Naive thymus-derived CD8-positive, alpha-beta T cell (primary cell): ENCODE results near the gene SORCS2. TPM values are rescaled to one million over a fixed set of nuclear protein-coding genes. Genes with fewer than 3 reads are reported as not detected.

Experiments
- ATAC-seq, 2 donors: fragments of 150-1000 bp; cut with Tn5 transposase in 1 of 2; sonication (Bioruptor Pico), chemical (Tn5 transposase) in 1 of 2; 1 replicate in 1 of 2; 2 replicates in 1 of 2; pipeline ENCODE4 v1.10.0; 2021; ENCODE audit warnings: mild to moderate bottlenecking in 2 of 2, moderate library complexity in 2 of 2
- POLR2A ChIA-PET: fragments of 350-600 bp; sonication (Branson Sonifier 250); formaldehyde crosslinking; loops from one replicate; lab custom pipeline; 2021; ENCODE audit warnings: antibody characterized with exemption; lab: Charles Lee
- DNase-seq, 10 donors: peaks; one replicate each; pipeline versions ENCODE4 v3.0.0 to v3.0.0-alpha.2; 2020 to 2022
- H3K27ac Mint-ChIP-seq, 10 donors: one replicate each; pipeline ENCODE4 v1.8.0; 2020 to 2022; ENCODE audit warnings: mild to moderate bottlenecking in 10 of 10, mixed read lengths in 10 of 10, moderate library complexity in 4 of 10, inconsistent platforms in 1 of 10
- H3K27me3 Mint-ChIP-seq, 5 donors: one replicate each; pipeline ENCODE4 v1.8.0; 2021 to 2022; ENCODE audit warnings: mixed read lengths in 5 of 5
- H3K36me3 Mint-ChIP-seq, 3 donors: one replicate each; pipeline ENCODE4 v1.8.0; 2020 to 2022; ENCODE audit warnings: mixed read lengths in 3 of 3, mild to moderate bottlenecking in 2 of 3, inconsistent platforms in 1 of 3
- H3K4me1 Mint-ChIP-seq, 4 donors: one replicate each; pipeline ENCODE4 v1.8.0; 2021 to 2022; ENCODE audit warnings: mixed read lengths in 4 of 4
- H3K4me3 Mint-ChIP-seq, 10 donors: one replicate each; pipeline ENCODE4 v1.8.0; 2020 to 2022; ENCODE audit warnings: mild to moderate bottlenecking in 10 of 10, mixed read lengths in 10 of 10, moderate library complexity in 6 of 10, inconsistent platforms in 1 of 10
- H3K9me3 Mint-ChIP-seq, 9 donors: one replicate each; pipeline ENCODE4 v1.8.0; 2020 to 2022; ENCODE audit warnings: mixed read lengths in 9 of 9, mild to moderate bottlenecking in 3 of 9, inconsistent platforms in 1 of 9, moderate library complexity in 1 of 9
- polyA plus RNA-seq, 3 donors: library from polyadenylated mRNA; unstranded; fragments of 300-500 nt; fragmentation: Illumina TruSeq; gene quantifications; one replicate each; pipeline ENCODE4 v1.2.3, GENCODE V29; 2021
- total RNA-seq, 8 experiments: library from RNA in 2 of 8; stranded (reverse) in 2 of 8; gene quantifications; one replicate each; pipeline ENCODE4 v1.2.3 and lab custom pipeline; 2021 to 2026

Gene SORCS2
- total and polyA plus RNA-seq, 5 experiments from 2014 or later: not detected

DNA sequence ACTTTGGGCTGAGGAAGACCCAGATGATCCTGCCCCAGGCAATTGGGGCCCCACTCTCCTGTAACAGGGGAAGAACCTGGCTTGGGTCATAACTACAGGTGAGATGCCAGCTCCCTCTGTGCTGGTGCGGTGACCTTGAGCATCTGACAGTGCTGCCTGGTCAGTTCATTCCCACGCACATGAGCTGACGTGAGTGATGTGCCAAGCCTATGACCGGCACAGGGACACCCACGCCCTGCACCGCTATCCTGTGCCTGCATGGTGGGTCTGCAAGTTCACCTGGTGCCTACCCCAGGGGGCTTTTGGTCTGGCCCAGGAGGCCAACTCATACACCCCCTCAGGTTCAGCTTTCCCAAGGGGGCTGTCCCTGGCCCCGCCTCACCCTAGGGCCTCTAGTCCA lies 366.1 kb downstream of the SORCS2 start:
- POLR2A ChIA-PET: no interaction called here
- no peak overlapping the region for H3K27ac Mint-ChIP-seq
- peaks cover 0 to 14% (median 2%) of the 10 kb centered on the region in 5 donors for H3K27me3 Mint-ChIP-seq
- H3K4me3 Mint-ChIP-seq: no peak overlapping the region
- peaks cover 0 to 10% (median 5%) of the 10 kb centered on the region in 3 donors for H3K36me3 Mint-ChIP-seq
- ATAC-seq (no peak), DNase-seq (no peak)
- no peaks in the 10 kb centered on the region for H3K4me1 Mint-ChIP-seq
- peaks cover 4 to 37% (median 23%) of the 10 kb centered on the region in 9 donors for H3K9me3 Mint-ChIP-seq

DNA sequence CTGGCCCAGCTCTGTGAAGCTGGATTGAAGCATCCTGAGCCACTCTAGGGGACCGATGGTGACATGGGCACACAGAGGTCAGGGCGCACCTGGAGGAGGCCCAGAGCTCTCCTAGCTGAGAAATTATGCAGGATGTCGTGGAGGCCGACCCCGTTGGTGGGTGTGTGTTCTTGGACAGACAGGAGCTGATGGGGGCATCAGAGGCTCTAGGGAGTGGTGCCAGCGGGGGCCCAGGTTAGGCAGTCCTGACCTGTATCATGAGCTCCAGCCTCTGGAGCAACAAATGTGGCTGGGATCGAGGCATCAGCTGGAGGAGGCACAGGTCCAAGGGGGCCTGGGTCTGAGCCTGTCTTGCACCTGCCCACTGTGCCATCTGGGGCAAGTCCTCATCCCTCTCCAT lies 367.0 kb downstream of the SORCS2 start:
- H3K27ac Mint-ChIP-seq: no peak overlapping the region

DNA sequence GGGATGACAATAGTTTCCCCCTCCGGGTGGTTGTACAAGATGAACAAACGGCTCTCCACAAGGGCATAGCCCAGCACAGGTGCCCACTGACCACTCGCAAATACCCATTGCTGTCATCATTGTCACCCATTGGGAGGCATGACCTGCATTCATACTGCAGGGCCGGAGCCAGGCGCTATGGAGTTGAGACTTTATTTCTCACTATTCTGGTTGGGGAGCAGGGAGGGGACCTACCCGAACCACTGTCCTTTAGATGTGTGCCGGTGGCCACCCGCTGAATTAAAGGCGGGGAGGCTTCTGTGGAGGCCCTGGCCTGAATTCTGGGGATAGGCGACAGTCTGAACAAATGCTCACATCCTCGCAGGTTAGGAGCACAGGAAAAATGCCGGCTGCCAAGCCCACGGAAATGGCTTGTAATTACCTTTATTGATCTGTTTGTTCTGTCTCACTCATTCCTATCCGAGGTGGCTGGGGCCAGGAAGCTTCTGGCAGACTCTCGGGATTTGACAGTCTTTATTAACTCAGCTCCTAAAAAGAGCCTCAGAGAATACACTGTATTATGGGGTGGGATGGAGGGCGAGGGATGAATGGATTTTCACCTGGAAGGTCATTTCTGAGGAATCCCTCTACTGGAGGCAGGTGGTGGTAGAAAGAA lies 367.5 kb downstream of the SORCS2 start:
- no peak for DNase-seq
- H3K9me3 Mint-ChIP-seq: peaks cover 0 to 23% (median 11%) of the 10 kb centered on the region in 9 donors
- H3K27me3 Mint-ChIP-seq: peaks cover 0 to 11% (median 2%) of the 10 kb centered on the region in 5 donors
- no peak overlapping the region for H3K4me3 Mint-ChIP-seq
- ATAC-seq: no peak
- peaks cover 0 to 6% (median 0%) of the 10 kb centered on the region in 3 donors for H3K36me3 Mint-ChIP-seq
- H3K27ac Mint-ChIP-seq: no peak overlapping the region
- H3K4me1 Mint-ChIP-seq: no peaks in the 10 kb centered on the region
- POLR2A ChIA-PET: no interaction called here

More for the DNA sequence above, 367.0 kb downstream of the SORCS2 start:
- no peaks in the 10 kb centered on the region for H3K4me1 Mint-ChIP-seq
- peaks cover 0 to 10% (median 0%) of the 10 kb centered on the region in 3 donors for H3K36me3 Mint-ChIP-seq
- POLR2A ChIA-PET: no interaction called here
- DNase-seq: no peak
- H3K27me3 Mint-ChIP-seq: peaks cover 0 to 14% (median 2%) of the 10 kb centered on the region in 5 donors
- H3K9me3 Mint-ChIP-seq: peaks cover 0 to 29% (median 15%) of the 10 kb centered on the region in 9 donors
- no peak for ATAC-seq
- H3K4me3 Mint-ChIP-seq: no peak overlapping the region

DNA sequence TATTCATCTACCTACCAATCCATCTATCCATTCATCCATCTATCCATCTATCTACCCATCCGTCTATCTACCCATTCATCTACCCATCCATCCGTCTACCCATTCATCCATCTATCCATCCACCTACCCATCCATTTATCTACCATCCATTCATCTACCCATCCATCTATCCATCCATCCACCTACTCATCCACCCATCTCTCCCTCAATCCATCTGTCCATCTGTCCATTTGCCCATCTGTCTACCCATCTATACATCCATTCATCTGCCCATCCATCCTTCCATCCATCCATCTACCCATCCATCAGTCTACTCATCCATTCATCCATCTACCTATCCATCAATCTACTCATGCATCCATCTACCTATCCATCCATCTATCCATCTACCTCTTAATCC lies 369.2 kb downstream of the SORCS2 start:
- DNase-seq: no peak
- H3K4me3 Mint-ChIP-seq: no peak overlapping the region
- POLR2A ChIA-PET: no interaction called here

DNA sequence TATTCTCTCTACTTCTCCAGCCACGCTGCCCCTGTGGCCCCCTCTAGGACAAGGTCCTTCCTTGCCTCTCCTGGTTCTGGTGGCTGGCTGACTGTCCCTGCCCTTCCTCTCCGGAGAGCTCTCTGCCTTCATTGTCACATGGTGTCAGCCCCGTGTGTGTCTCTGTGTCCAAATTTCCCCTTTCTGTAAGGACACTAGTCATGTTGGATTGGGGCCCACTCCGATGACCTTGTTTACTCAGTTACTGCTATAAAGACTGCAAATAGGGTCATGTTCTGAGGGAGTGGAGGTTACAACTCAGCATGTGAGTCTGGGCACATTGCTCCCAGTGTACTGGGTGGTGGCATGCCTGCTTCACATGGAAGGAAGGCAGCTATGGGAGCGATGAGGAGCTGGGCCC lies 371.9 kb downstream of the SORCS2 start:
- no peak for ATAC-seq
- POLR2A ChIA-PET: no interaction called here
- Mint-ChIP-seq H3K36me3 (no peaks in the 10 kb centered on the region), H3K27me3 (no peaks in the 10 kb centered on the region), H3K4me3 (no peak overlapping the region), H3K27ac (no peak overlapping the region), H3K9me3 (peaks cover 0 to 5% (median 0%) of the 10 kb centered on the region in 9 donors), H3K4me1 (no peaks in the 10 kb centered on the region)
- no peak for DNase-seq

More for the DNA sequence above, 369.2 kb downstream of the SORCS2 start:
- H3K9me3 Mint-ChIP-seq: peaks cover 0 to 12% (median 5%) of the 10 kb centered on the region in 9 donors
- H3K4me1 Mint-ChIP-seq: no peaks in the 10 kb centered on the region
- no peak for ATAC-seq
- H3K27me3 Mint-ChIP-seq: peaks cover 0 to 5% (median 2%) of the 10 kb centered on the region in 5 donors
- no peak overlapping the region for H3K27ac Mint-ChIP-seq
- peaks cover 0 to 6% (median 0%) of the 10 kb centered on the region in 3 donors for H3K36me3 Mint-ChIP-seq

DNA sequence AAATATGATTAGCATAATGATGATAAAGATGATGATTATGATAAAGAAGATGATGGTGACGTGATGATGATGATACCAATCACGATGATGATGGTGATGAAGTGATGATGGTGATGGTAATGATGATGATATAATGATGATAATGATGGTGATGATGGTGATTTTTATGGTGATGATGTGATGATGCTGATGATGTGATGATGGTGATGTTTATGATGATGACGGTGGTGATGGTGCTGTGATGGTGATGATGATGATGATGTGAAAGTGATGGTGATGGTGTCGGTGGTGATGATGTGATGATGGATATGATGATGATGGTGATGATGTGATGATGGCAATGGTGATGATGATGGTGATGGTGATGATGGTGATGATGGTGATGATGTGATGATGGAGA lies 373.1 kb downstream of the SORCS2 start:
- Mint-ChIP-seq H3K27ac (no peak overlapping the region), H3K4me1 (no peaks in the 10 kb centered on the region), H3K9me3 (peaks cover 0 to 5% (median 0%) of the 10 kb centered on the region in 9 donors), H3K27me3 (peaks cover 0 to 2% (median 0%) of the 10 kb centered on the region in 5 donors), H3K36me3 (no peaks in the 10 kb centered on the region), H3K4me3 (no peak overlapping the region)
- POLR2A ChIA-PET: no interaction called here
- DNase-seq (no peak), ATAC-seq (no peak)

DNA sequence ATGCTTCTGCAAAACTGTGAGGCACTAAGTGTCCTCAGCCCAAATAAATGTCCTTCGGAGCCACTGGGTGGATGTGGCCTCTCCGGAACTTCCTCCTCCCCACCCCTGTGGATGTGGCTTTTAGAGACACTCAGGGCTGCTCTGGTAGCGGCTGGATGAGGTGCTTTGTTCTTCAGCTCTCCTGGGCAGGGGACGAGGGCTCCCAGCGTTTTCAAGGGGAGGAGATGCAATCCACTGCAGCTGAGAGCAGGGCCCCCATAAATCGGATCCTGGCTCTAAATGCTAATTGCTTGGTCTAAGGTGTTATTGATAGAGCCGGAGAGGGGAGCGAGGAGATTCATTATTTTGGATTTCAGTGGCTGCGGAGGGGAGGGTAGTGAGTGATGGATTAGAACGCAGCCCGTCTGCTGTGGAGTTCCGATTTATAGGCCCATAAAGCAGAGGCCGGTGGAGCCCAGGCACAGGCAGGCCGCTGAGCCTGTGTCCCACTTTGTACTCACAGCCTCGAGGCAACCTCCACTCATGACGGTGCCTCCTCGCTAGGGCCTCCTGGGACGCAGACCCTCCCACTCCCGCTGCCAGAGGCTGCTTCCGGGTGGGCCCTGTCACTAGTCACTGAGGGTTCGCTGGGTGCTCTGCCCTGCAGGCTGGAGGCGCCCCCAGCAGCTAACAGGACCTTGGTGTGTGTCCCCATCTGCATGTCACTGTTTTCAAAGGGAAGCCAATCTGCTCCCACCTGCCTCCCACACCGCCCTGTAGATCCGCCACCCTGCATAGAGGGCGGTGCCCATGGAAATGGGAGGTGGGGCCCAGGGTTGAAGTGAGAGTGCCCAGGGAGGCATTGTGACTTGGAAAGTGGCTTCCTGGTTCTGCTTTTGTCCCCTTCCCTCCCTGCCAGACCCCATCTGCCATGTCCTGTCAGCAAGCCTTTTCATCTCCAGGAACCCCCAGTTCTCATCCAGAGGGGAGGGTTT lies 377.8 kb downstream of the SORCS2 start:
- DNase-seq (no peak), ATAC-seq (no peak)
- no peak overlapping the region for H3K4me3 Mint-ChIP-seq
- H3K27ac Mint-ChIP-seq: no peak overlapping the region
- H3K4me1 Mint-ChIP-seq: no peaks in the 10 kb centered on the region
- peaks cover 0 to 15% (median 8%) of the 10 kb centered on the region in 5 donors for H3K27me3 Mint-ChIP-seq
- POLR2A ChIA-PET: no interaction called here
- peaks cover 0 to 14% (median 0%) of the 10 kb centered on the region in 9 donors for H3K9me3 Mint-ChIP-seq
- no peaks in the 10 kb centered on the region for H3K36me3 Mint-ChIP-seq

DNA sequence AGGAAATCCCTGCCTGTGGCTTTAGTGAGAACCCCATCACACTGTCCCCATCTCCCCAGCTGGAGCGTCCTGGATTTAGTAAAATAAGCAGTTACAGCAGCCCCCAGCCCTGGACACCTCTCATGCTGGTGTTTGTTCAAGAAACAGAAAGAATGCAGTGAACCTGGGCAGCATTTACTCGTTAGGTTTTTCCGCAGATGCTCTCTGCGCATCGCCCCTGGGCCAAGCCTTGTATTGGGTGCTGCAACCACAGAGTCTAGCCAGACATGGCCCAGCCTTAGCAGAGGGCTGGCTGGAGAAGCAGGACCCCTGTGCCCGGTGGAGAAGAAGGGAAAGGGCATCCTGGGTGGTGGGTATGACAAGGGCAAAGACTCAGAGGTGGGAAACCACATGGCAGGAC lies 378.7 kb downstream of the SORCS2 start:
- Mint-ChIP-seq H3K36me3 (peaks cover 0 to 6% (median 5%) of the 10 kb centered on the region in 3 donors), H3K4me1 (no peaks in the 10 kb centered on the region), H3K9me3 (peaks cover 5 to 21% (median 7%) of the 10 kb centered on the region in 9 donors), H3K4me3 (no peak overlapping the region), H3K27ac (no peak overlapping the region), H3K27me3 (peaks cover 0 to 18% (median 8%) of the 10 kb centered on the region in 5 donors)
- POLR2A ChIA-PET: no interaction called here
- no peak for ATAC-seq
- no peak for DNase-seq

DNA sequence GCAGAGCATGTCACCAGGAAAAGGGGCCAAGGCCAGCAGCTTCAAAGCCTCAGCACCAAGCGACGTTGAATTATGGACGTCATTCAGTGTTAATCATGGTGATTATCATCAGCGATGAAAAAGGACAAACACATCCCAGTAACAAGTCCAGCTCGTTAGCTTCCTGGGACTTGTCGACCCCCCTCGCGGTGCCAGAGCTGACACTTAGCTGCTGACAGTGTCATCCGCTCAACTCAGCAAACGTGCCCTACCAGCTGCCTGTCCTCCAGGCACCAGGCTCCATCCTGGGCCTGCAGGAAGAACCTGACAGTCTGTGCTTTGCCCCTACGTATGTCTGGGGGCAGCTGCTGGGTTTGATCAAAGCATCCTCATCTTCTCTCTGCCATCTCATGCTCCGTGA lies 379.4 kb downstream of the SORCS2 start:
- POLR2A ChIA-PET: no interaction called here

DNA sequence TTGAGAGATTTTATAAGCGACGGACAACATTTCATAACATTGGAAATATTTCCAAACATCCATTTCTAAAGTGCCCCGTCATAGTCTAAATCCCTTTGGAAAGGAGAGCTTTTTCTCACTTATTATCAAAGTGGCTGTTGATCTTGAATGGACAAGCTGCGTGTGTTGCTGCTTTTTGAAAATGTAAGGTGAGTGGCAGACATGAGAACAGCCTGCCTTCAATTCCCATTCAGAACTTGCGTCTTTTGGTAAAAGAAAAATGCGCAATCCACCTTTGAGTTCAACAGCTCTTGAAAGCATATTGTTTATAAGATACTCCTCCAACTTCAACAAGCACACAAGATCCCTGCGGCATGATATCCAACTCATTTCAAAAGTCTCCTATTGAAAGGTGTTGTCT lies 380.6 kb downstream of the SORCS2 start:
- Mint-ChIP-seq H3K27me3 (peaks cover 0 to 18% (median 8%) of the 10 kb centered on the region in 5 donors), H3K27ac (no peak overlapping the region), H3K36me3 (peaks cover 0 to 22% (median 5%) of the 10 kb centered on the region in 3 donors), H3K4me3 (no peak overlapping the region), H3K9me3 (peaks cover 14 to 39% (median 25%) of the 10 kb centered on the region in 9 donors), H3K4me1 (no peaks in the 10 kb centered on the region)
- POLR2A ChIA-PET: no interaction called here
- no peak for ATAC-seq
- no peak for DNase-seq

More for the DNA sequence above, 379.4 kb downstream of the SORCS2 start:
- H3K27me3 Mint-ChIP-seq: peaks cover 0 to 18% (median 8%) of the 10 kb centered on the region in 5 donors
- no peak overlapping the region for H3K4me3 Mint-ChIP-seq
- no peak for ATAC-seq
- no peak for DNase-seq
- H3K4me1 Mint-ChIP-seq: no peaks in the 10 kb centered on the region
- peaks cover 0 to 13% (median 5%) of the 10 kb centered on the region in 3 donors for H3K36me3 Mint-ChIP-seq
- peaks cover 9 to 28% (median 14%) of the 10 kb centered on the region in 9 donors for H3K9me3 Mint-ChIP-seq
- no peak overlapping the region for H3K27ac Mint-ChIP-seq

DNA sequence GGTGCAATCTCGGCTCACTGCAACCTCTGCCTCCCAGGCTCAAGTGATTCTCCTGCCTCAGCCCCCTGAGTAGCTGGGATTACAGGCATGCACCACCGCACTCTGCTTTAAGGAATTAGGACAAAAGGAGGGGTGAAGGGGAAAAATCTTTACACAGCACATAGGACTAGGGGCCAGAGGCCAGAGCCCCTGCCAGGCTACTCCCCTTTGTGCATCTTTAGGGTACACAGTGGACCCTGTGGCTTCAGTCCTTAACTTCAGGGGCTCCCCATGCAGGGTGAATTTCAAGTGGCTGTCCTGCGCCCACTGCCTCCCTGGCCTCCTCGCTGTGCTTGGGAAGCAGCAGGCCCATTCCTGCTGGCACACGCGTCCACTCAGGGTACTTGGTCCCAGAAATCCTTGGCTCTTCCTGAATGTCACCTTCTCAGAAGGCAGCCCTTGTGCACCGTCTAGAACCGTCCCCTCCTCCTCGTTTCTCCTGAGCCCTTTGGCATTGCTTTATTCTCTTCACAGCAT lies 381.3 kb downstream of the SORCS2 start:
- DNase-seq (no peak), ATAC-seq (no peak)
- Mint-ChIP-seq H3K9me3 (peaks cover 17 to 43% (median 29%) of the 10 kb centered on the region in 9 donors), H3K4me3 (no peak overlapping the region), H3K36me3 (peaks cover 0 to 27% (median 12%) of the 10 kb centered on the region in 3 donors), H3K27me3 (peaks cover 0 to 18% (median 8%) of the 10 kb centered on the region in 5 donors), H3K27ac (no peak overlapping the region), H3K4me1 (no peaks in the 10 kb centered on the region)
- POLR2A ChIA-PET: no interaction called here

DNA sequence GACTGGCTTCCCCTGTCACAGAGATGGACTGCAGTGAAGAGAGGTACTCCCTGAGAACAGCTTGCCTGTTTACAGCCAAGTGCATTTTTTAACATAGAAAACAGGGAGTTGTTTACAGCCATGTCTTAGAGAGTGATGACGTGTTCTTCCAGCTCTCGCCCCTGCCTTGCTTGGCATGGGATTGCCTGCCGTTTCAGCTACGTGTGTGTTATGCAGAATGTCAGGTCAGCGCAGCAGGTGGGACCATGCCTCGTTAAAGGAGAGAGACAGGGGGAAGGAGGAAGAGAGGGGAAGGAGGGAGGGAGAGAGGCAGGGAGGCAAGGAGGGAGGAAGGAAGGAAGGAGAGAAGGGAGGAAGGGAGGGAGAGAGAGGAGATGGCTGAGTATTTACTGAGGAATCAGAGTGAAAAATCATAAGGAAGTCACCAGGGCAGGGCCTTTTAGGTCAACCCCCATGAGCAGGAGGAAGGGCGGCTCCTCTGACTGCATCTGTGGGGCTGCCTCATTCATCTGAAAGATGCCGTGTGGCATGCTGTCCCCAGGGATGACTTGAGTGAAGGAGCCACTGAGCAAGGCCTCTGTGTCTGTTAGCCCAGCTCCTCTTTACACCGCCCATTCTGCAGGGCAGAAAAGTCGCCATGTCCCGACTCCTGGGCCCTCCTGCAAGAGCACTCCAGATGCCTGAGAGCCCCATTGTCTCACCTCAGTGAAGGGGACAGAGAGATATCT lies 382.1 kb downstream of the SORCS2 start:
- peaks cover 0 to 19% (median 8%) of the 10 kb centered on the region in 5 donors for H3K27me3 Mint-ChIP-seq
- H3K4me3 Mint-ChIP-seq: no peak overlapping the region
- peaks cover 17 to 51% (median 36%) of the 10 kb centered on the region in 9 donors for H3K9me3 Mint-ChIP-seq
- DNase-seq (no peak), ATAC-seq (no peak)
- H3K36me3 Mint-ChIP-seq: peaks cover 0 to 34% (median 12%) of the 10 kb centered on the region in 3 donors
- H3K4me1 Mint-ChIP-seq: no peaks in the 10 kb centered on the region
- no peak overlapping the region for H3K27ac Mint-ChIP-seq
- POLR2A ChIA-PET: no interaction called here
